MM.1S (cell line): ENCODE data around the gene CD200R1L.

ENCODE experiments used
- DNase-seq: peaks from one replicate; pipeline ENCODE4 v3.0.0-alpha.2; 2015
- H2AFZ ChIP-seq: fragments of 300-600 bp; sonication (generic); 2 replicates; pipeline ENCODE4 v1.6.0; 2016; ENCODE audit warnings: antibody characterized with exemption, low read length
- H3F3A ChIP-seq: fragments of 300-600 bp; sonication (generic); 2 replicates; pipeline ENCODE4 v1.6.1; 2016; ENCODE audit warnings: mild to moderate bottlenecking, antibody characterized with exemption, low read length, moderate library complexity, mixed read lengths; ENCODE audit not compliant: insufficient read depth
- H3K27ac ChIP-seq: fragments of 300-600 bp; sonication (generic); 2 replicates; pipeline ENCODE4 v1.5.1; 2016; ENCODE audit warnings: mild to moderate bottlenecking, low read length
- H3K27me3 ChIP-seq: fragments of 300-600 bp; sonication (generic); replicated peaks from 2 replicates; pipeline ENCODE4 v1.6.0; 2016; ENCODE audit warnings: low read length; ENCODE audit not compliant: insufficient read depth
- H3K36me3 ChIP-seq: fragments of 300-600 bp; sonication (generic); replicated peaks from 2 replicates; pipeline ENCODE4 v1.6.1; 2016; ENCODE audit warnings: mild to moderate bottlenecking, low read length, mixed read lengths; ENCODE audit not compliant: insufficient read depth
- H3K4me1 ChIP-seq: fragments of 300-600 bp; sonication (generic); 2 replicates; pipeline ENCODE4 v1.6.1; 2016; ENCODE audit warnings: low read length, mixed read lengths
- H3K4me2 ChIP-seq: fragments of 300-600 bp; sonication (generic); 2 replicates; pipeline ENCODE4 v1.6.0; 2016; ENCODE audit warnings: low read depth, low read length
- H3K4me3 ChIP-seq: fragments of 300-600 bp; sonication (generic); 2 replicates; pipeline ENCODE4 v1.5.1; 2016; ENCODE audit warnings: low read length, mixed read lengths
- H3K79me2 ChIP-seq: fragments of 300-600 bp; sonication (generic); 2 replicates; pipeline ENCODE4 v1.6.1; 2016; ENCODE audit warnings: mixed run types, low read length, mixed read lengths
- H3K9ac ChIP-seq: fragments of 300-600 bp; sonication (generic); 2 replicates; pipeline ENCODE4 v1.6.1; 2016; ENCODE audit warnings: low read length, mixed read lengths
- H3K9me2 ChIP-seq: fragments of 300-600 bp; sonication (generic); replicated peaks from 2 replicates; pipeline ENCODE4 v1.6.1; 2016; ENCODE audit warnings: mild to moderate bottlenecking, low read length, mixed read lengths; ENCODE audit not compliant: insufficient read depth
- H3K9me3 ChIP-seq: fragments of 300-600 bp; sonication (generic); replicated peaks from 2 replicates; pipeline ENCODE4 v1.6.1; 2016; ENCODE audit warnings: mild to moderate bottlenecking, low read length, mixed read lengths; ENCODE audit not compliant: insufficient read depth
- H4K20me1 ChIP-seq: fragments of 300-600 bp; sonication (generic); 2 replicates; pipeline ENCODE4 v1.6.1; 2016; ENCODE audit warnings: mild to moderate bottlenecking, low read length, moderate library complexity, mixed read lengths; ENCODE audit not compliant: insufficient read depth
- EZH2 ChIP-seq: fragments of 300-600 bp; sonication (generic); optimal IDR thresholded peaks from 2 replicates; pipeline ENCODE3; 2017; ENCODE audit warnings: low read depth, mild to moderate bottlenecking, antibody characterized with exemption, low read length, mixed read lengths
- EZH2phosphoT487 ChIP-seq: fragments of 300-600 bp; sonication (generic); IDR thresholded peaks from 2 replicates; pipeline ENCODE4 v1.6.1; 2018; ENCODE audit warnings: antibody characterized with exemption, low read length
- TF ChIP-seq, protein P1 (sequence below): fragments of 300-600 bp; sonication (generic); IDR thresholded peaks from 2 replicates; pipeline ENCODE4 v1.5.1; 2016; ENCODE audit warnings: antibody characterized with exemption, low read length, mixed read lengths

The CD200R1L gene

DNA sequence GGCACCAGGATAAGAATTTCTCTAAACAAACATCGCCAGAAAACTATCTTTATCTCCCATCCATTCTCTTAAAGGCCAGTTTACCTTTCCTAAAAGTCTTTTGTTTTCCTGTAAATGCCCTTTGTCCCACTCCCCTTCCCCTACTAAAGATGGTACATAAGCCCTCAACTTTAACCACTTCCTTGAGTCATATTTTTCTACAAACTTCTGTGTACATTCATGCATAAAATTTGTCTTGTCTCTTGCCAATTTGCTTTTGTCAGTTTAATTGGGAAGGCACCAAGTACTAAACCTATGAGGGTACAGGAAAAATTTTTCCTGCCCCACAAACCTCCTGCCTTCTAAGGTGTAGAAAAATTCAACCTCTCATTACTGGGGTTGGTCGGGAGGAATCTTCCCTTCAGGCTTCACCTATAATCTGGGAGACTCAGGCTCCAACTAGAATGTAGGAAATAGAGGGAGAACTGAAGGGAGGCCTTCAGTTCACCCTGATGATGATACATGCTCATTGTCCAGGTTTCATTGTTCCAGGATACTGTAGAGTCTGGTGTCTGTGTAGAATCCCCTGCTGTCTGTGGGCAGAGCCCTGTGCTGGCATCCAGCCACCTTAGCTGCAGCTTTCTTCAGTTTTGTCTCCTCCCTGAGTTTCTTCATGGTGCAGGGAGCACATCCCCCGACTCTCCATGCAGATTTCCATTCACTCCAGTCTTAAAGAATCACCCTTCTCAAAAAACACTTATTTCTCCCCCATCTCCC is 53.2 kb downstream of the CD200R1L start:
- no peak for DNase-seq
- no peak overlapping the region for H3K4me2 ChIP-seq
- no peak overlapping the region for H3K27ac ChIP-seq
- H2AFZ ChIP-seq: no peak overlapping the region
- H3F3A ChIP-seq: no peaks in the 10 kb centered on the region
- no peaks in the 10 kb centered on the region for H3K79me2 ChIP-seq
- TF ChIP-seq, protein P1, sequence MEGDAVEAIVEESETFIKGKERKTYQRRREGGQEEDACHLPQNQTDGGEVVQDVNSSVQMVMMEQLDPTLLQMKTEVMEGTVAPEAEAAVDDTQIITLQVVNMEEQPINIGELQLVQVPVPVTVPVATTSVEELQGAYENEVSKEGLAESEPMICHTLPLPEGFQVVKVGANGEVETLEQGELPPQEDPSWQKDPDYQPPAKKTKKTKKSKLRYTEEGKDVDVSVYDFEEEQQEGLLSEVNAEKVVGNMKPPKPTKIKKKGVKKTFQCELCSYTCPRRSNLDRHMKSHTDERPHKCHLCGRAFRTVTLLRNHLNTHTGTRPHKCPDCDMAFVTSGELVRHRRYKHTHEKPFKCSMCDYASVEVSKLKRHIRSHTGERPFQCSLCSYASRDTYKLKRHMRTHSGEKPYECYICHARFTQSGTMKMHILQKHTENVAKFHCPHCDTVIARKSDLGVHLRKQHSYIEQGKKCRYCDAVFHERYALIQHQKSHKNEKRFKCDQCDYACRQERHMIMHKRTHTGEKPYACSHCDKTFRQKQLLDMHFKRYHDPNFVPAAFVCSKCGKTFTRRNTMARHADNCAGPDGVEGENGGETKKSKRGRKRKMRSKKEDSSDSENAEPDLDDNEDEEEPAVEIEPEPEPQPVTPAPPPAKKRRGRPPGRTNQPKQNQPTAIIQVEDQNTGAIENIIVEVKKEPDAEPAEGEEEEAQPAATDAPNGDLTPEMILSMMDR: no peak
- no peak for TF ChIP-seq EZH2
- no peak for TF ChIP-seq EZH2phosphoT487
- H3K9me3 ChIP-seq: no peaks in the 10 kb centered on the region
- no peaks in the 10 kb centered on the region for H3K36me3 ChIP-seq
- no peaks in the 10 kb centered on the region for H3K4me1 ChIP-seq
- no peaks in the 10 kb centered on the region for H3K9me2 ChIP-seq
- no peak overlapping the region for H3K4me3 ChIP-seq
- H3K9ac ChIP-seq: no peak overlapping the region
- H3K27me3 ChIP-seq: no peaks in the 10 kb centered on the region
- no peaks in the 10 kb centered on the region for H4K20me1 ChIP-seq

DNA sequence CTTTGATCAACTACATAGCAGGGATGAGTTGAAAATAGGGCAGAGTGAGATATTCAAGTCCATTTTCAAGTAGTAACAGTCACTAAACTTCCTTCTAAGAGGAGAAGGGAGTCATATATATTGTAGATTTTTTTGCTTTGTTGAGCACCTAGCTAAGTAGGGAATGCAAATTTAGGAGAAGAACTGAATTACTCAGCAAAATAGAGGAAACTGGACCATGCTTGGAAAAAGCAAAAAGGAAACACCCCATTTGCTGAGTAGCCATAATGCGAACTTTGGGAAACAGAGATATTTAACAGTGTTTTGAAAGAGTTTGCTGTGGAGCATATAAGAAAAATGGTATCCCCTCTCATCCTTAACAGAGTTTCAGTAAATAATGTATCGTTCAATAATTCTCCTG is 54.9 kb downstream of the CD200R1L start:
- no peak overlapping the region for H2AFZ ChIP-seq
- H3K27ac ChIP-seq: no peak overlapping the region
- no peaks in the 10 kb centered on the region for H3K9me3 ChIP-seq
- TF ChIP-seq EZH2phosphoT487: no peak
- H3K27me3 ChIP-seq: no peaks in the 10 kb centered on the region
- no peak overlapping the region for H3K4me3 ChIP-seq
- H3K9me2 ChIP-seq: no peaks in the 10 kb centered on the region
- DNase-seq: no peak
- H4K20me1 ChIP-seq: no peaks in the 10 kb centered on the region
- H3K4me1 ChIP-seq: no peaks in the 10 kb centered on the region
- no peaks in the 10 kb centered on the region for H3F3A ChIP-seq
- no peaks in the 10 kb centered on the region for H3K36me3 ChIP-seq
- no peaks in the 10 kb centered on the region for H3K79me2 ChIP-seq
- no peak overlapping the region for H3K9ac ChIP-seq
- no peak overlapping the region for H3K4me2 ChIP-seq

DNA sequence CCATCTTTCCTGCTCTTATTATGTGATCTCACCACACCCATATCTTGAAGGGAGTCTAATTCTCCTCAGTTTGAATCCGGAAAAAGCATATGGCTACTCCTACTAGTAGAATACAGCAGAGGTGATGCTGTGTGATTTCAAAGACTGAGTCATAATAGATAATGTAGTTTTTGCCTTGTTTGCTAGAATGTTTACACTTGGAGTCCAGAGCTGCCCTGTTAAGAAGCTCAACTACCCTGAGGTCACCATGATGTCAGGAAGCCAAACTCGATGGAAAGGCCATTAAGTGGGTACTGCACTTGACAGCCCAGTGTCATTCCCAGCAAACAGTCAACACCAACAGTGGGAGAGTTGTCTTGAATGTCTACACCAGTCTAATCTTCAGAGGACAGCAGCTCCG is 56.9 kb downstream of the CD200R1L start:
- Histone ChIP-seq H3K27ac (no peak overlapping the region), H3F3A (no peaks in the 10 kb centered on the region), H3K79me2 (no peaks in the 10 kb centered on the region), H3K4me1 (0 out of 2 replicates have a peak, but pooled peaks cover 4% of the 10 kb centered on the region), H3K9me3 (no peaks in the 10 kb centered on the region), H3K36me3 (no peaks in the 10 kb centered on the region), H2AFZ (no peak overlapping the region), H4K20me1 (no peaks in the 10 kb centered on the region), H3K9me2 (no peaks in the 10 kb centered on the region), H3K27me3 (no peaks in the 10 kb centered on the region), H3K4me3 (no peak overlapping the region), H3K9ac (no peak overlapping the region), H3K4me2 (no peak overlapping the region)
- TF ChIP-seq, protein P1: no peak
- no peak for TF ChIP-seq EZH2
- no peak for TF ChIP-seq EZH2phosphoT487
- DNase-seq: no peak

DNA sequence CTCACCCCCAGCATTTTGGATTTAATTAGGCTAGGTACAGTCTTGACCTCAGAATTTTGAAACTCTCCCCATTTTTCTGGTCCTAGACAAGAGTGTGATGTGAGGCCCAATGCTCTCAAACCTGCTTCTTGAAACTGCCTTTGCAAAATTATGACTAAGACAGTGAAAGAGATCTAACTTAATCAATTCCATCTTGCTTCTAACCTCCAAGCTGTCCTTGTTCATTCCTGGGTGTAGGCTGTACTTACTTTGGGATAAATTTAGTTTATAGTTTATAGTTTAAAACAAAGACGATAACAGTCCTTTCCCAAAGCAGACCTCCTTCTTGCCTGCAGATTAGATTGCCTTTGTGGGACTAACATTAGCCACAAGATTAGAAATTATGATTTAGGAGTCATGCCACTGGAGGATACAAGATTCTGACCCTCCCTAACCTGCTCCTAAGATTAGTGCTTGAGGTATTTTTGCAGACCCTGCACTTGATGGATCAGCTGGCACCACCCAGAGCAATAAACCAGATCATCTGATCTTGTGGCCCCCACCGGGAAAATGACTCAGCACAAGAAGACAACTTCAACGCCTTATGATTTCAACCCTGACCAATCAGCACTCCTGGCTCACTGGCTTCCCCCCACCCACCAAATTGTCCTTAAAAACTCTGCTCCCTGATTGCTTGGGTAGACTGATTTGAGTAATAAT is 59.6 kb downstream of the CD200R1L start:
- H3K79me2 ChIP-seq: no peaks in the 10 kb centered on the region
- no peak overlapping the region for H3K9ac ChIP-seq
- TF ChIP-seq, protein P1: no peak
- TF ChIP-seq EZH2phosphoT487 (no peak), EZH2 (no peak)
- H3K4me3 ChIP-seq: no peak overlapping the region
- no peak overlapping the region for H3K4me2 ChIP-seq
- no peak overlapping the region for H2AFZ ChIP-seq
- DNase-seq: no peak
- H3K27me3 ChIP-seq: no peaks in the 10 kb centered on the region
- H3K9me2 ChIP-seq: no peaks in the 10 kb centered on the region
- no peaks in the 10 kb centered on the region for H4K20me1 ChIP-seq
- no peaks in the 10 kb centered on the region for H3F3A ChIP-seq
- H3K36me3 ChIP-seq: no peaks in the 10 kb centered on the region
- H3K4me1 ChIP-seq: 0 out of 2 replicates have a peak, but pooled peaks cover 4% of the 10 kb centered on the region
- no peak overlapping the region for H3K27ac ChIP-seq
- no peaks in the 10 kb centered on the region for H3K9me3 ChIP-seq
